Immature natural killer cell (primary cell): ENCODE measurements around the gene NR3C2. TPM values are rescaled to one million over a fixed set of nuclear protein-coding genes. Genes with fewer than 3 reads are reported as not detected.

Source experiments
- DNase-seq, 3 donors: peaks; one replicate each; pipeline ENCODE4 v3.0.0; 2022; ENCODE audit warnings: mixed read lengths in 1 of 3
- H3K27ac Mint-ChIP-seq, 6 donors: one replicate each; pipeline ENCODE4 v1.8.0; 2020; ENCODE audit warnings: mixed read lengths in 6 of 6, mild to moderate bottlenecking in 5 of 6, inconsistent platforms in 4 of 6, moderate library complexity in 3 of 6
- H3K27me3 Mint-ChIP-seq, 3 donors: one replicate each; pipeline ENCODE4 v1.8.0; 2020 to 2021; ENCODE audit warnings: low read depth in 3 of 3, mild to moderate bottlenecking in 3 of 3, mixed read lengths in 3 of 3, moderate library complexity in 3 of 3, inconsistent platforms in 1 of 3
- H3K36me3 Mint-ChIP-seq, 3 donors: one replicate each; pipeline ENCODE4 v1.8.0; 2020; ENCODE audit warnings: mixed read lengths in 3 of 3, inconsistent platforms in 2 of 3, mild to moderate bottlenecking in 2 of 3
- H3K4me1 Mint-ChIP-seq, 2 donors: one replicate each; pipeline ENCODE4 v1.8.0; 2020; ENCODE audit warnings: inconsistent platforms in 2 of 2, mild to moderate bottlenecking in 2 of 2, mixed read lengths in 2 of 2, moderate library complexity in 1 of 2
- H3K4me3 Mint-ChIP-seq, 5 donors: one replicate each; pipeline ENCODE4 v1.8.0; 2020; ENCODE audit warnings: mild to moderate bottlenecking in 5 of 5, mixed read lengths in 5 of 5, inconsistent platforms in 3 of 5, moderate library complexity in 3 of 5
- H3K9me3 Mint-ChIP-seq, 6 donors: one replicate each; pipeline ENCODE4 v1.8.0; 2020; ENCODE audit warnings: mild to moderate bottlenecking in 6 of 6, mixed read lengths in 6 of 6, inconsistent platforms in 4 of 6, moderate library complexity in 3 of 6
- polyA plus RNA-seq, 3 donors: library from polyadenylated mRNA; unstranded; fragments of 300-500 nt; fragmentation: Illumina TruSeq; gene quantifications; one replicate each; pipeline ENCODE4 v1.2.3, GENCODE V29; 2021

Gene NR3C2
- polyA plus RNA-seq, 3 donors from 2014 or later = 1.0 to 1.2 (median 1.1) TPM

- H3K27me3 Mint-ChIP-seq = peaks cover 0 to 3% (median 1%) of the 10 kb centered on the region in 3 donors
- H3K4me3 Mint-ChIP-seq = no peak overlapping the region
- H3K9me3 Mint-ChIP-seq = no peaks in the 10 kb centered on the region
- no peak for DNase-seq
- H3K27ac Mint-ChIP-seq = no peak overlapping the region
- peaks cover 0 to 9% (median 5%) of the 10 kb centered on the region in 3 donors for H3K36me3 Mint-ChIP-seq
- H3K4me1 Mint-ChIP-seq = no peaks in the 10 kb centered on the region
Observed at GRCh38 chr4:148114436-148114835, 327.8 kb downstream of the NR3C2 start.

GRCh38 chr4:148112231-148112982, 329.8 kb downstream of the NR3C2 start:
- DNase-seq = no peak
- Mint-ChIP-seq H3K4me3 (no peak overlapping the region), H3K4me1 (no peaks in the 10 kb centered on the region), H3K9me3 (no peaks in the 10 kb centered on the region), H3K27ac (no peak overlapping the region), H3K36me3 (peaks cover 4 to 12% (median 6%) of the 10 kb centered on the region in 3 donors), H3K27me3 (peaks cover 1 to 6% (median 3%) of the 10 kb centered on the region in 3 donors)

GRCh38 chr4:148110169-148110568, 332.0 kb downstream of the NR3C2 start:
- no peak overlapping the region for H3K4me3 Mint-ChIP-seq
- DNase-seq = no peak
- peaks cover 1 to 6% (median 3%) of the 10 kb centered on the region in 3 donors for H3K27me3 Mint-ChIP-seq
- peaks cover 0 to 5% (median 0%) of the 10 kb centered on the region in 6 donors for H3K9me3 Mint-ChIP-seq
- H3K4me1 Mint-ChIP-seq = no peaks in the 10 kb centered on the region
- H3K27ac Mint-ChIP-seq = no peak overlapping the region
- H3K36me3 Mint-ChIP-seq = peaks cover 5 to 13% (median 12%) of the 10 kb centered on the region in 3 donors

GRCh38 chr4:148109216-148109615, 333.0 kb downstream of the NR3C2 start:
- Mint-ChIP-seq H3K27ac (no peak overlapping the region), H3K9me3 (peaks cover 0 to 5% (median 0%) of the 10 kb centered on the region in 6 donors), H3K4me1 (no peaks in the 10 kb centered on the region), H3K4me3 (no peak overlapping the region), H3K27me3 (peaks cover 1 to 6% (median 3%) of the 10 kb centered on the region in 3 donors), H3K36me3 (peaks cover 5 to 13% (median 12%) of the 10 kb centered on the region in 3 donors)
- no peak for DNase-seq

- no peak overlapping the region for H3K4me3 Mint-ChIP-seq
- peaks cover 0 to 5% (median 0%) of the 10 kb centered on the region in 6 donors for H3K9me3 Mint-ChIP-seq
- DNase-seq = no peak
- H3K36me3 Mint-ChIP-seq = peaks cover 5 to 16% (median 12%) of the 10 kb centered on the region in 3 donors
- H3K27ac Mint-ChIP-seq = no peak overlapping the region
- H3K27me3 Mint-ChIP-seq = peaks cover under 1 to 6% (median 3%) of the 10 kb centered on the region in 3 donors
- no peaks in the 10 kb centered on the region for H3K4me1 Mint-ChIP-seq
Observed at GRCh38 chr4:148108766-148109165, 333.4 kb downstream of the NR3C2 start.

- peaks cover 0 to 5% (median 0%) of the 10 kb centered on the region in 6 donors for H3K9me3 Mint-ChIP-seq
- no peak overlapping the region for H3K4me3 Mint-ChIP-seq
- H3K27me3 Mint-ChIP-seq = peaks cover 0 to 4% (median 3%) of the 10 kb centered on the region in 3 donors
- H3K27ac Mint-ChIP-seq = no peak overlapping the region
- peaks cover 5 to 12% (median 6%) of the 10 kb centered on the region in 3 donors for H3K36me3 Mint-ChIP-seq
- no peak for DNase-seq
- no peaks in the 10 kb centered on the region for H3K4me1 Mint-ChIP-seq
Observed at GRCh38 chr4:148103597-148104355, 338.4 kb downstream of the NR3C2 start.

- no peak overlapping the region for H3K27ac Mint-ChIP-seq
- H3K27me3 Mint-ChIP-seq = peaks cover 0 to 1% (median 0%) of the 10 kb centered on the region in 3 donors
- no peaks in the 10 kb centered on the region for H3K4me1 Mint-ChIP-seq
- peaks cover 0 to 6% (median 3%) of the 10 kb centered on the region in 3 donors for H3K36me3 Mint-ChIP-seq
- peaks cover 0 to 5% (median 0%) of the 10 kb centered on the region in 6 donors for H3K9me3 Mint-ChIP-seq
- no peak overlapping the region for H3K4me3 Mint-ChIP-seq
- no peak for DNase-seq
Observed at GRCh38 chr4:148101790-148102189, 340.4 kb downstream of the NR3C2 start.

GRCh38 chr4:148101235-148101634, 341.0 kb downstream of the NR3C2 start:
- Mint-ChIP-seq H3K27ac (no peak overlapping the region), H3K4me3 (no peak overlapping the region), H3K27me3 (peaks cover 0 to 1% (median 0%) of the 10 kb centered on the region in 3 donors), H3K9me3 (peaks cover 0 to 5% (median 0%) of the 10 kb centered on the region in 6 donors), H3K4me1 (no peaks in the 10 kb centered on the region), H3K36me3 (peaks cover 0 to 6% (median 3%) of the 10 kb centered on the region in 3 donors)
- DNase-seq = no peak

GRCh38 chr4:148097801-148098200, 344.4 kb downstream of the NR3C2 start:
- H3K27ac Mint-ChIP-seq = no peak overlapping the region
- H3K36me3 Mint-ChIP-seq = peaks cover 0 to 3% (median 0%) of the 10 kb centered on the region in 3 donors
- DNase-seq = no peak
- H3K9me3 Mint-ChIP-seq = no peaks in the 10 kb centered on the region
- no peaks in the 10 kb centered on the region for H3K4me1 Mint-ChIP-seq
- peaks cover 0 to 1% (median 0%) of the 10 kb centered on the region in 3 donors for H3K27me3 Mint-ChIP-seq
- H3K4me3 Mint-ChIP-seq = no peak overlapping the region

- H3K4me3 Mint-ChIP-seq = no peak overlapping the region
- H3K27me3 Mint-ChIP-seq = no peaks in the 10 kb centered on the region
- H3K27ac Mint-ChIP-seq = no peak overlapping the region
- DNase-seq = no peak
- H3K9me3 Mint-ChIP-seq = no peaks in the 10 kb centered on the region
- H3K36me3 Mint-ChIP-seq = peaks cover 0 to 3% (median 0%) of the 10 kb centered on the region in 3 donors
- no peaks in the 10 kb centered on the region for H3K4me1 Mint-ChIP-seq
Observed at GRCh38 chr4:148095346-148095923, 346.8 kb downstream of the NR3C2 start.

- Mint-ChIP-seq H3K9me3 (no peaks in the 10 kb centered on the region), H3K27me3 (no peaks in the 10 kb centered on the region), H3K4me3 (no peak overlapping the region), H3K4me1 (no peaks in the 10 kb centered on the region), H3K36me3 (peaks cover 0 to 3% (median 0%) of the 10 kb centered on the region in 3 donors), H3K27ac (no peak overlapping the region)
- no peak for DNase-seq
Observed at GRCh38 chr4:148094149-148094548, 348.1 kb downstream of the NR3C2 start.

GRCh38 chr4:148093065-148093464, 349.1 kb downstream of the NR3C2 start:
- H3K4me3 Mint-ChIP-seq = no peak overlapping the region
- no peaks in the 10 kb centered on the region for H3K27me3 Mint-ChIP-seq
- no peaks in the 10 kb centered on the region for H3K9me3 Mint-ChIP-seq
- no peaks in the 10 kb centered on the region for H3K4me1 Mint-ChIP-seq
- no peak overlapping the region for H3K27ac Mint-ChIP-seq
- peaks cover 0 to 3% (median 0%) of the 10 kb centered on the region in 3 donors for H3K36me3 Mint-ChIP-seq
- DNase-seq = no peak

- H3K9me3 Mint-ChIP-seq = no peaks in the 10 kb centered on the region
- DNase-seq = no peak
- H3K27ac Mint-ChIP-seq = no peak overlapping the region
- H3K4me3 Mint-ChIP-seq = no peak overlapping the region
- no peaks in the 10 kb centered on the region for H3K27me3 Mint-ChIP-seq
- no peaks in the 10 kb centered on the region for H3K36me3 Mint-ChIP-seq
- no peaks in the 10 kb centered on the region for H3K4me1 Mint-ChIP-seq
Observed at GRCh38 chr4:148092316-148093014, 349.7 kb downstream of the NR3C2 start.
